HG02763 (cell line): ENCODE measurements around the gene ADCY7.

Experiments
- ATAC-seq: cut with Tn5 transposase; IDR thresholded peaks from one replicate; pipeline ENCODE4 v1.9.1; 2021; ENCODE audit warnings: mild to moderate bottlenecking, moderate library complexity; ENCODE audit not compliant: unreplicated experiment

The ADCY7 gene

GRCh38 chr16:50265716-50266336 lies 525 bp upstream of the ADCY7 start:
- ATAC-seq, result no peak

GRCh38 chr16:50267151-50267631 lies 840 bp downstream of the ADCY7 start:
- no peak for ATAC-seq

- no peak for ATAC-seq
Observed at GRCh38 chr16:50267651-50268050, 1.3 kb downstream of the ADCY7 start.

GRCh38 chr16:50268352-50268751 lies 2.0 kb downstream of the ADCY7 start:
- ATAC-seq, result no peak

- ATAC-seq, result no peak
Observed at GRCh38 chr16:50269061-50269705, 2.8 kb downstream of the ADCY7 start.

- no peak for ATAC-seq
Observed at GRCh38 chr16:50269769-50270509, 3.6 kb downstream of the ADCY7 start.

GRCh38 chr16:50270510-50271147 lies 4.3 kb downstream of the ADCY7 start:
- no peak for ATAC-seq

GRCh38 chr16:50271148-50272041 lies 5.0 kb downstream of the ADCY7 start:
- no peak for ATAC-seq

- ATAC-seq, result no peak
Observed at GRCh38 chr16:50272111-50272571, 5.8 kb downstream of the ADCY7 start.

GRCh38 chr16:50272687-50273381 lies 6.5 kb downstream of the ADCY7 start:
- ATAC-seq, result no peak

GRCh38 chr16:50273382-50273690 lies 7.0 kb downstream of the ADCY7 start:
- ATAC-seq, result no peak

GRCh38 chr16:50273888-50274325 lies 7.6 kb downstream of the ADCY7 start:
- peak; percentile 54 for ATAC-seq

GRCh38 chr16:50274326-50275097 lies 8.2 kb downstream of the ADCY7 start:
- peak; percentile 35 for ATAC-seq

- ATAC-seq, result no peak
Observed at GRCh38 chr16:50275098-50275415, 8.7 kb downstream of the ADCY7 start.

- ATAC-seq, result no peak
Observed at GRCh38 chr16:50275428-50276325, 9.3 kb downstream of the ADCY7 start.

- ATAC-seq, result no peak
Observed at GRCh38 chr16:50276326-50276640, 9.9 kb downstream of the ADCY7 start.

- no peak for ATAC-seq
Observed at GRCh38 chr16:50276801-50277555, 10.6 kb downstream of the ADCY7 start.

- ATAC-seq, result no peak
Observed at GRCh38 chr16:50278251-50278650, 11.9 kb downstream of the ADCY7 start.
